GM21717 (cell line): ENCODE results near the gene AQP3.
"Not testable (repeated sequence)": the region's sequence is repeated elsewhere in the genome, so short reads cannot be mapped to it uniquely, and the experiment has no call there.

Experiments
- ATAC-seq: cut with Tn5 transposase; IDR thresholded peaks from one replicate; pipeline ENCODE4 v1.9.1; 2021; ENCODE audit warnings: mild to moderate bottlenecking, moderate library complexity; ENCODE audit not compliant: unreplicated experiment

Gene AQP3

DNA sequence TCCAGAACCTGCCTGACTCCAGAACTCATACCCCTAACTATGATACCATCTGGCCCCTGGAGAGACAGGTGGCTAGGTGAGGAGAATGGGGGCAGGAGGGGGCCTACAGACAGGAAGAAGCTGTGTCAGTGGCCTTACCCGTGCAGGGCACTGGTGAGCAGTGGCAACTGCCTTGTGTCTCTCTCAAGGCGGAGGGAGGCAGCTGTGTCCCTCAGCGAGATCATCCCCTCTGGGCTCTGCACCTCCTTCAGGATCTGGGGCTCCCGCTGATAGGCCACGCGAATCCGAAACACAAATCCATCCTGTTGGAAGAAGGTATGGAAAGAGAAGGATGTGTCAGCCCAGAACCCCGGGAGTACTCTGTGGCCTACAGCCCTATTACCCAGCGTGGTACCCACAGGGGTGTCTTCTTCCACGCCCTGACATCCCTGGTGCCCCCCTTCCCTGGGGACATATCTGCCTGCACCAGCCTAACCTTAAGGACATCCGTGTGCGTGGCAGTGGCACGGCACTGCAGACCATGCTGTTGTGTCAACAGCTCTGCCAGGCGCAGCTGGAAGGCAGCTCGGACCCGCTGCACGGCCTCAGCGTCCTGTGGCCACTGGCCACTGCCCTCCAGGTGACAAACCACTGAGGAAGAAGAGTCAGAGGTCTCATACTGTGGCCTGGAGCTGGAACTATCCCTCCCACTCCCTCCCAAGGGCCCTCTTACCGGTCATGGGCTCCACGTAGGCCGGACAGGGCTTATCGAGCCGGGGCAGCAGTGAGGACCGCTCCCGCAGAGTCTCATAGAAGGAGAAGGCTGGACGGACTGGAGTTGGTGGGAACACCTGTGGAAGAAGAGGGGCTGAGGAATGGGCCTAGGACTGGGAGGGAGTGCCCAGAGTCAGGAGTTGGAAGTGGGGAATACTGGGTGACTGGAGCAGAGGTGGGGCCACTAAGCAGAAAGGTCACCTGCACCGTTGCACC, 18.5 kb upstream of the AQP3 start:
- ATAC-seq, result no peak

DNA sequence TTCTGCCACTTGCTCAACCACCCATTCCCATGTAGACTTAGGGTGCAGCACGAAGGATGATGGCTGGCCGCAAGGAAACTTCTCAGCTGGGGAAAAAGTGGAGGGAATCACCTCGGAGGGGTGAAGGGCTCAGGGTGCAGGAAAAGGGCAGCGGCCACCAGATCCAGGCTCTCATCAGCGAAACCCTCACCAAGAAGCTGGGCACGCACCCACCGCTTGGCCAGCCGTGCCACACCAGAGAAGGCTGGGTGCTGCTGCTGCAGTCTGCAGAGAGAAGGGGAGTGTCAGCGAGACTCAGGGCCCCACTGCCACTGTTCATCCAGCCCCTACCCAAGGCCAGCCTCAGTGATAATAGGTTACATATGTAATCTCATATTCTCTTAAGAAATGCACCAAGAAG, 17.7 kb upstream of the AQP3 start:
- ATAC-seq, result no peak

DNA sequence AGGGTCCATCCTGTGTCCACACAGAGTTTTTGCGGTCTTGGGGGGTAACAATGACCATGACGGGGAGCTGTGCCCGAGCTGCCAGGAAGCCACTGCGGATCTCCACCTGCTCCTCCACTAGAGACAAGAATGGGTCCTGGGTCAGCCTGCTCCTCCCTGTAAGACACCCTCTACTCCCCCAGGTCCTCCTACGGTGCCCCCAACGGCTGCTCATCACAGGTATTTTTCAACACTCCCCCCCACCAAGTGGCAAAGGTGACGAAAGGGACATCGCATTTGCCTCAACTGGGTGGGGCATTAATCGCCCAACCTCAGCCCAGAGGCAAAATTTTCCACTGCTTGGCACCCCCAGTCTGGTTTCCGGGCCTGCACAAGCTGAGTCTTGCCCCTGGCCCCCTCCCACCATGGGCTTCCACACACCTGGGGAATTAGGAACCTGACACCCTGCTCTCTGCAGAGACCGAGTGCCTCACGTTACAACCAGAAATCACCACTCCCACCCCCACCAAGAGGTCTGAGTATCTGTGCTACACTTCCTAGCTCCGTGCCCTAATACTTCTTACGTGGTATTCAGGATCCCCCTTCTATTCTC, 16.7 kb upstream of the AQP3 start:
- ATAC-seq, result no peak

DNA sequence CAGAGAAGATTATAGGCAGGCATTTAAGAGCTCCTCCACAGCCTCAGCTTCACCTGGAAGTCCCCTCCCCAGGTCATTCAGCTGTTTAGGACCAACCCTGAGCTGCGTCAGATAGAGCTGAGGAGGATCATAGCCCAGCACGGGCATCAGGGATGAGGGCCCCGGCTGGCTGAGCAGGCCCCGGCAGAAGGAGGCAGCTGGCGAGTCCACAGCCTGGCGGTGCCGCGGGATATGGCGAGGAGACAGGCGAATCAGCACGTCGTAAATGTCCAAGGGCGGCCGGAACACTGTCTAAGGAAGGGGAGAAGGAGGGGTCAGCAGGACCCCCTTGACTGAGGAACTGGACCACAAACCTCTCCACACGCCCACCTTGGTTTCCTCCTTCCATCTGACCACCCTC, 15.8 kb upstream of the AQP3 start:
- no peak for ATAC-seq

DNA sequence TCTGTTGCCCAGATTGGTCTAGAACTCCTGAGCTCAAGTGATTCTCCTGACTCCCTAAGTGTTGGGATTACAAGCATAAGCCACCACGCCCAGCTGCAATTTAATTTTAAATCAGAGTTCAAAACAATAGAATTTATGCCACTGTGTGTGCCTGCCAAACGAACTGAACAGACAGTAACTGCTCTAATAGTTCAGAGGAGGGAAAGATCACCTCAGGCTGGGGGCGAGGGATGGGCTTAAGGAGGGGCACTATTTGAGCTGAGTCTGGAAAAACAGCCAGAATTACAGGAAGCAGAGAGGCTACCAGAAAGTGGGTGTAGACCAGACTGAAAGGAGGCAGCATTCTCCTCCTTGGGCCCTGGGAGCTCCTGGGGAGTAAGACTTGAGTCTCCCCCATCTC, 14.1 kb upstream of the AQP3 start:
- no peak for ATAC-seq

DNA sequence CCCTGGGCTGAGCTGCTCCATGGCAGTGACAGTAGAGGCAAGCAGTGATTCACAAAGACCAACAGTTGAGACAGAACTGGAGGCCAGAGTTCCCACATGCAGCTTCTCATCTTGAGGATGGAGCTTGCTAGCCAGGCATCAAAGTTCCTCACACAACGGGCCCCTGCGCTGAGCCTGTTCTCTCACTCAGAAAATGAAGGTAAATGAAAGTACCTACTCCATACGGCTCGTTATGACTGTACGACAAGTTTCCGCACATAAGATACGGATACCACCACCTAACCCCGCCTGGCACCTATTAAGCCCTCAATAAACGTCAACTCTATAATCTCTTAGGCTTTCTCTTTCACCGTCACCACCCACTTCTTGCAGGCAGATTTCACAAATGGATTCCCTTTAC, 13.5 kb upstream of the AQP3 start:
- ATAC-seq, result no peak

DNA sequence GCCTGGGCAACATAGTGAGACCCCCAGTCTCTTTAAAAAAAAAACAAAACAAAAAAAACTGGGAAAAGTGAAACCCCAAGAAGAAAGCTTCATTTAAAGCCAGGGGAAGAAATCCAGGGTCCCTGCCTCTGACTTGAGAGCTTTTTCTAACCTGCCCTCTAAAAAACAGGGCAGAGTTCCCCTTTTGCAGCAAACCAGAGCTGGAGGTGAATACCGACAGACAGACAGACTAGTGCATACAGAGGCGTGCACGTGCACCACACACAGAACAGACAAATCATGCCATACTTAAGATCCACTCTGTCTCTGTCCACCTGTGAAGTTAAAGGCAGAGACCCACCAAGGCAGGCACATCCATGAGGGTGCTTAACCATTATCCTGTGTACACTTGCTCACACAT, 11.7 kb upstream of the AQP3 start:
- no peak for ATAC-seq

DNA sequence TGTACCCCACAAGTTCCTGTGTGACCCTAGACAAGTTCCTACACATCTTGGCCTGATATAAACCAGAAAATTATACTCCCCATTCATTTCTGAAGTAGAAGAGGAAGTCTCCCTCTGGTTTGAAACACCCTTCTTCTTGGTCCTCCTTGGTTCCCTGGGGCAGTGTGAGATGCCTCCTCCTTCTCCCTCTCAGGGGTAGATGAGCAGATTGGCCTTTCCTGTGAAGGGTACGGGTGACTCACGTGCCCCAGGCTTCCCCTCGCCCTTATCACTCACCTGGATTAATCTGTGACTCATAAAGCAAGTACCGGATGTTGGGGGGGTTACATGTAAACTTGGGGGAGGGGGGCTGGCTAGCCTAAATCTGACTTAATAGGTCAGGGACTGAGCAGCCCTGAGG, 11.1 kb upstream of the AQP3 start:
- ATAC-seq, result peak; percentile 45

DNA sequence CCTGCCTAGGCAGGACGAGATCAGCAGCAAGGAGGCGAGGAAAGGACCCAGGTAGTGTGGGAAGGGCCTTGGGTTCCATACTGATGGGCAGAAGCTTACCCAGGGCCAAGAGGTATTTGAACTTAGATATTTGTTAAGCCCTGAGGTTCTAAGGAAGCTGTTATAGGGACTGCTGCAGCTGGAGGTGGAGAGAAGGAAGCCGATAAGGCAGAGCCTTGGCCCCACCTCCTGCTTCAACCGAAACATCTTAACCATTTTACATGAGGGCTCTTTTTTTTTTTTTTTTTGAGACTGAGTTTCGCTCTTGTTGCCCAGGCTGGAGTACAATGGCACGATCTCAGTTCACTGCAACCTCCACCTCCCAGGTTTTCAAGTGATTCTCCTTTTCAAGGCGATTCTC, 8.6 kb upstream of the AQP3 start:
- ATAC-seq, result no peak

DNA sequence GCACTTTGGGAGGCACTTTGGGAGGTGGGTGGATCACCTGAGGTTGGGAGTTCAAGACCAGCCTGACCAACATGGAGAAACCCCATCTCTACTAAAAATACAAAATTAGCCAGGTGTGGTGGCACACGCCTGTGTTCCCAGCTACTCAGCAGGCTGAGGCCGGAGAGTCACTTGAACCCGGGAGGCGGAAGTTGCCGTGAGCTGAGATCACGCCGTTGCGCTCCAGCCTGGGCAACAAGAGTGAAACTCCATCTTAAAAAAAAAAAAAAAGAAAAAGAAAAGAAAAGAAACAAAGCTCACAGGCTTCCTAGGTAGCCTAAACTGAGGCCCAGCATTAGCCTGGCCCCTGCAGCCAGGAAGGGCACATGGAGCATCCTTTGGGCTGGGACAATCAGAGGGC, 8.1 kb upstream of the AQP3 start:
- ATAC-seq, result not testable (repeated sequence)

DNA sequence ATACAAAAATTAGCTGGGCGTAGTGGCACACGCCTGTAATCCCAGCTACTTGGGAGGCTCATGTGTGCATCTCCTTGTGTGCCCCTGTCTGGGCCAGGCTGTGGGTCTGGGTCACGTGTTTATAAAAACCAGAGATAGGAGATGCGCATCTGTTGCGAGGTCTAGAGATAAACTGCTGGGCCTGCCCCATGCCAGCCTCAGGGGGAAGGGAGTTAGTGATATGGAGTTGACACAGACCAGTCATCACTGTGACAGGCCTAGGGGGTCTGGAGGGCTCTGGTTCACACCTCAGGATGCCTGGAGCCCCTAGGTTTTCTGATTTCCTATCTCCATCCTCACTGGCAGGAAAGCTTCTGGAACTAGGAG, 7.3 kb upstream of the AQP3 start:
- ATAC-seq, result not testable (repeated sequence)

DNA sequence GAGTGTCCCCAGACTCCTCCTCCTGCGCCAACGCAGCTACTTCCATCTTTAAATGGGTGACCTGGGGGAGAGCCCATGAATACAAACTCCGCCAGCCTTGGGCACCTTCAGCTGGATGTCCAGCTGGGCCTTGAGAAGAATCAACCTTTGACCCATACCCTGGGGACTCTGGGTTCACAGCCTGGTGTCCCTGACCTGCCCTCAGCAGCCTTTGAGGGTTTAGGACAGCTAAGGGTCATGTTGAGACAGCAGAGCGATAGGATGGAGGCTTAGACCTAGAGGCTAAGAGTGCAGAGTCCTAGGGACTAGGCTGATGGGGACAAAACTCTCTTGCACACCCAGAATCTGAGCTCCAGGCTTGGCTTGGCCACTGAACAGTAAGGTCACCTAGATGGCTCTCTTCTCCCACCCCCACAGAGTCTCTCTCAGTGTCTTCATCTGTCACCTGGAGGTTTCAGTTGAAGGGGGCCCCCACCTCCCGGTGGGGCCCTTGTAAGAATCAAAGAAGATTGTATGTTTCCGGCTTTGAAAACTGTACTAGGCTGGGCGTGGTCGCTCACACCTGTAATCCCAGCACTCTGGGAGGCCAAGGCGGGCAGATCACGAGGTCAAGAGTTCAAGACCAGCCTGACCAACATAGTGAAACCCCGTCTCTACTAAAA, 6.7 kb upstream of the AQP3 start:
- ATAC-seq, result no peak

DNA sequence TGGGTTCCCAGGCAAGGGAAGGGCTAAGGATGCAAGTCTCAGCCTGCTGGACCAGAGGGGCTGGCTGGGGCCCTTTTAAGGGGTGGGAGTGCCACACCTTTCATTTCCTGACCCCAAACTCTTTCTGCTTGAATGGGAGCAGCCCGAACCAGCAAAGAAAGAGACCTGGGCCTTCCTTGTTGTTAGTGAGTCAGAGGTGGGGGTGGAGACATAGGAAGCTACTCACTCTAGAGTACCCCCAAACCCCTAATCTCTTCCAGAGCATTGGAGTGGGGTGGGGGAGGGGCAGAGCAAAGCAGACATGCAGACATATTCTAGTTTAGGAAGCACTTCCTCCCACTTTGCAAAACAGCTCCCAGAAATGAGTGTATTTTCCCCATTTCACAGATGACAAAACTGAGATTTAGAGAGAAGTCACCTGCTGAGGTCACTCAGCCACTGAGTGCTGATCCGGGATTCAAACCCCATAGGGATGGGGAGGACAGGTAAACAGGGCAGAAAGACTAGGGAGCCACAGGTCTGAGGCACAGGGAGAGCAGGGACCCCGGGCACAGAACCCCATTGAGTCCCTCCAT, 6.0 kb upstream of the AQP3 start:
- ATAC-seq, result no peak

DNA sequence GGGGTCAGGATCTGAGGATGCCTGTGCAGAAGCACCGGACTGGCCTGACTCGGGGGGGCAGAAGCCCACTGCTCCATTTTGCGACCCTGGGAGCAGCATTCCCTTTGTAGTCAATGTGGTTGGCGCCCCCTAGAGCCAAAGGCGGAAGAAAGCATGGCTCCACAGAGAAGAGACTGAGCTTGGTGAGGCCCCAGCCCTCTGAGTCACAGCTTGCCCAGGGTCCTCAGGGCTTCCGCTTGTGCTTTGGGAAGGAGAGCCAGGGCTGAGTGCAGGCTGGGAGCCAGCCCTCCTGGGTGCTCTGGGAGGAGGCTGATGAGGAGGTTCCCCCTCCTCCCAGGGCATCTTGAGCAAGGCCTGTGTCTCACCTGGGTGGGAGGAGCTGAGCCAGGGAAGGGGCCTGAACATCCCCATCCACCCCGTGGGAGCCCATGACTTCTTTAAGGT, 5.5 kb upstream of the AQP3 start:
- no peak for ATAC-seq

DNA sequence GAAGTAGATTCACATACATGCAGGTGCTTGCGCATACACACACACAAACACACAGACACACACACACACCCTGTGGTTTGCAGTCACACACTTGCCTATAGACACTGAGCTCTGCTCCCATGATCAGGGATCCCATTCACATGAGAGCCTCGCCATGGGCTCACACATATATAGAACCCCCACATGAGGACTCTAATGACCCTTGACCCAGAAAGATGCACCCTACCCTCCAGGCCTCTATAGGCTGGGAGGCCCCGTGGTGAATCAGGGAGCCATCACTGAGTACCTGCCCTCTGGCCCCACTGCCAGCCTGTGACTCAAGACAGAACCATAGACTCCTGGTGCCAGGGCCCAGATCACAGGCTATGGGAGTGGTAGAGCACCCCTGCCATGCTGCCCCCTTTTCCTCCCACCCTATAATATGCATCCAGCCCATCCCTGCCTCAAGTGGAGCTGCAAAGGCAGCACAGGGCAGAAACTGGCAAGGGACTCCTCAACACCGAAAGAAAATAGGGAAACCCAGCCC, 3.3 kb upstream of the AQP3 start:
- no peak for ATAC-seq

DNA sequence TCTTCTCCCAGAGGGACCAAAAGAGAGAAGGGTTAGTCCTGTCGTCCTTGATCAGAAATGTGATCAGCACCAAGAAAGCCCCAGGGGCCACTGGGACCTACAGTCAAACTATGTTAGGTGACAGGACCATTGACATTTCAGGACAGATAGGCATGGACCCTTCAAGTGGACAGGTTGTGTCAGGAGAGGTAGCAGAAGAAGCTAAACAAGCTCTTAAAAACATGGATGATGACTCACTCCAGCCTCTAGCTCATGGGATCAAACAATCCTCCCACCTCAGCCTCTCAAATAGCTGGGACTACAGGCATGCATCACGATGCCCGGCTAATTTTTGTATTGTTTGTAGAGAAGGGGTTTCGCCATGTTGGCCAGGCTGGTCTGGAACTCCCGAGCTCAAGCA, 2.3 kb upstream of the AQP3 start:
- no peak for ATAC-seq

DNA sequence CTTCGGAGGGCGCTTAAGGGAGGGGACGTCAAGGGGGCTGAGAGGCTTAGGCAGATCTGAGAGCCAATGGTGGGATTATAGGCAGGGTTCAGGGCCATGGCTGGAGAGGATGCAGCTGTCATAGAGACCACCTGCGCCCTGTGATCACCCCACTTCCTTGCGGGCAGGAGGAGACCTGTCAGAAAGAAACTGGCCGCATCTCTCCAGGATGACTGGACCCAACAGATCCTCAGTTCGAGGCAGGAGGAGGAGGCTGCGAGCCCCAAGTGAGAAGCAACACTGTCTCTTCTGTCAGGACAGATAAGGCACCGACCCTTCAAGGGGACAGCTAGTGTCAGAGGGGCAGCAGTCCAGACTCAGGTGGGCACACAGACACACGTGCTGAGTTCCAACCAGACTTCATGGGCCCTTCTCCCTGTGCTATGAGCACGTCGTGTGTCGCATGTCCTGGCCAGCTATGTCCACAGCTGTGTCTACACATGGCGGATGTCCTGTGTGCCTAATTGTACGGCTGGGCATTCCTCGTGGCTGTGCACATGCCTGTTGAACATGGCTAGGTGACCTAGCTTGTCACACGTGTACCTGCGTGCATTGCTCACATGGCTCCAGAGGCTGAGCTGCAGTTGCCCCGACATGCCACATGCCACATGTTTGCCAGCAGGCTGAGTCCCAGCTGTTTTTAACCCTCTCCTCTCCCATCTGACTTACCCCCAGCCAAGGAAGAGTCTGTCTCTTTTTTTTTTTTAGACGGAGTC, 583 bp upstream of the AQP3 start:
- ATAC-seq, result no peak

DNA sequence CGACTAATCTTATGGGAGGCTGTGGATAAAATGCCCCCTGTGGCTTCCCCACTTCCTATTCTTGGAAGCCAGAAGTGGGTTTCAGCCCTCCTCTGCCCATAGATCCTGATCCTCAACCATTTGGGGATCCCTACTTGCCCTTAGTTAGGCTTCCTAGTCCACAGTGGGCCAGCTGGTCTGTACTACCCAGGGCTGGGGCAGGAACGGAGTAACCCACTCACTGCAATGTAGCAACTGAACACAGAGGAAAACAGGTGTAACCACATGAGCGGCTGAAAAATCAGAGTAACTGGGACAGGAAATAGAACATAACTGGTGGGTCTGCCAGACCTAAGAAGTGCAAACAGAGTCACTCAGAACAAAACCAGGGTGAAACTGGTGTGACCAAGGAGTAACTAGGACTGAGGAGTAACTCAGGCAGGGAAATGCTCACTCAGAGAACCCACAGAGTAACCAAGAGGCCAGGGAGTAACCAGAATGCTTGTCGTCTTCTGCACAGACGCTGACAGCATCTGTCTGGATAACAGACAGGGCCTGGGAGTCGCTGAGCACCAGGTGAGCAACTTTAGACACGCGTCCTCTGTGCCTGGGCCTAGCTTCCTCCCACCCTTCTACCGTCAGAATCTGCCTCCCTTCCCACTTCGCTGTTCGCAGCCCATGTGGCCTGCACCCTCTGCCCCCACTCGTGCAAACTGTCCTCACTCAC, 1.0 kb downstream of the AQP3 start:
- peak; percentile 88 for ATAC-seq

DNA sequence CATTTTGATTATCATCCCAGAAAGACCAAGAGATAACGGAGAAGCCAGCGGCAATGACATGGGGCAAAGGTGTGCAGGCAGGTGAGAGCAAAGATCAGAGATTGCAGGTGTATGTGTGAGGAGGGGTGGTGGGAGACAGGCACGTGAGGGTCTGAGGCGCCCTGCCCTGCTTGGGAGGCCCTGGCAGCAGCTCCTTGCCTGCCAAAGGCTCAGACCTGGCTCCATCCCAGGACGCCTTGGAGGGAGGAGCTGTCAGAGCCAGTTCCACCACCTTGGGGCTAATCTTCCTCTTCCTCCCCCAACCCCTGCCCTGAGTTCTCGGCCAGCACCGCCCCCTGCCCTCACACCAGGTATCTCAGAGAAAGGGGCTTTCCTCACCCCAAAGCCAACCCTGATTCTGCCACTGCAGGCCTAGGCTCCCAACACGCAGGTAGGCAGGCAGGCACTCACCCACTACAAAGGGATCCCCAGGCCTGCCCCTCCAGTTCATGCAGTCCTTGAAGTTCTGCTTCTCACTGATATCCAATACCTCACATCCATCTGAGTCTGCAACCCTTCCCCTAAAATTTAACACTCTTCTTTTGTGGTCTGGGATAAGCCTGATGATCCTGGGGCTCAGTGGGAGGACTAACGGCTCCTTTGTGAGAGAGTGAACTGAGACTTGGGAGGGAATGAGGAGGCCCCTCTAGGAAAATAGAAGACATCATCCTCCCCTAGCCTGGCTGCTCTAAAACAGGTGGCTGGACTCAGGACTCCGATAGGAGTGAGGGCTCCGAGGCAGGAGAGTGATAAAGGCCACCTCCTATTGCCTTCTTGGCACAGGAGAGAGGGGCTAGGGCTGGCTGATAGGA, 1.8 kb downstream of the AQP3 start:
- ATAC-seq, result no peak
